ENCODE data around the gene SCGB1D4.

SCGB1D4 gene

GRCh38 chr11:62309991-62310390 is 11.1 kb upstream of the SCGB1D4 start:
- H3K79me2 ChIP-seq (ENCODE audit: insufficient read depth, low read length), result no peaks in the 10 kb centered on the region
- no peak overlapping the region for H3K4me2 ChIP-seq (ENCODE audit: low read length)
- H3K4me1 ChIP-seq (ENCODE audit: insufficient read depth, low read length, severe bottlenecking), result no peaks in the 10 kb centered on the region
- H3K9me3 ChIP-seq (ENCODE audit: low read length), result no peaks in the 10 kb centered on the region
- no peak overlapping the region for H3K27ac ChIP-seq (ENCODE audit: low read depth, low read length, poor library complexity, severe bottlenecking)
- no peak overlapping the region for H3K9ac ChIP-seq (ENCODE audit: low read length)
- H3K9me2 ChIP-seq (ENCODE audit: low read depth, low read length), result no peaks in the 10 kb centered on the region
- TF ChIP-seq EZH2 (IDR thresholded peaks at IDR 0.05; ENCODE audit: borderline replicate concordance, low read length) (no peak), CTCF (IDR thresholded peaks at IDR 0.05; ENCODE audit: low read length) (no peak)
- no peak overlapping the region for H2AFZ ChIP-seq (ENCODE audit: low read length)
- H3K4me3 ChIP-seq (ENCODE audit: low read depth, low read length, poor library complexity, severe bottlenecking), result no peak overlapping the region
- no peaks in the 10 kb centered on the region for H4K20me1 ChIP-seq (ENCODE audit: insufficient read depth, low read length)
- H3K27me3 ChIP-seq (ENCODE audit: insufficient read depth, low read length), result no peaks in the 10 kb centered on the region
- no peaks in the 10 kb centered on the region for H3F3A ChIP-seq (ENCODE audit: insufficient read depth, low read length)
- H3K36me3 ChIP-seq (ENCODE audit: insufficient read depth, low read length), result no peaks in the 10 kb centered on the region

- Histone ChIP-seq H3K79me2 (ENCODE audit: insufficient read depth, low read length) (no peaks in the 10 kb centered on the region), H3K27me3 (ENCODE audit: insufficient read depth, low read length) (no peaks in the 10 kb centered on the region), H3K9ac (ENCODE audit: low read length) (no peak overlapping the region), H3K9me2 (ENCODE audit: low read depth, low read length) (no peaks in the 10 kb centered on the region), H3F3A (ENCODE audit: insufficient read depth, low read length) (no peaks in the 10 kb centered on the region), H3K27ac (ENCODE audit: low read depth, low read length, poor library complexity, severe bottlenecking) (no peak overlapping the region), H3K36me3 (ENCODE audit: insufficient read depth, low read length) (no peaks in the 10 kb centered on the region), H3K4me2 (ENCODE audit: low read length) (no peak overlapping the region), H3K4me3 (ENCODE audit: low read depth, low read length, poor library complexity, severe bottlenecking) (no peak overlapping the region), H2AFZ (ENCODE audit: low read length) (no peak overlapping the region), H3K9me3 (ENCODE audit: low read length) (no peaks in the 10 kb centered on the region), H4K20me1 (ENCODE audit: insufficient read depth, low read length) (no peaks in the 10 kb centered on the region), H3K4me1 (ENCODE audit: insufficient read depth, low read length, severe bottlenecking) (no peaks in the 10 kb centered on the region)
- TF ChIP-seq EZH2 (IDR thresholded peaks at IDR 0.05; ENCODE audit: borderline replicate concordance, low read length) (no peak), CTCF (IDR thresholded peaks at IDR 0.05; ENCODE audit: low read length) (no peak)
Observed at GRCh38 chr11:62307950-62308349, 9.1 kb upstream of the SCGB1D4 start.

GRCh38 chr11:62306227-62306626 is 7.4 kb upstream of the SCGB1D4 start:
- Histone ChIP-seq H3K9me2 (ENCODE audit: low read depth, low read length) (no peaks in the 10 kb centered on the region), H2AFZ (ENCODE audit: low read length) (no peak overlapping the region), H3F3A (ENCODE audit: insufficient read depth, low read length) (no peaks in the 10 kb centered on the region), H3K4me1 (ENCODE audit: insufficient read depth, low read length, severe bottlenecking) (no peaks in the 10 kb centered on the region), H3K4me3 (ENCODE audit: low read depth, low read length, poor library complexity, severe bottlenecking) (no peak overlapping the region), H3K9ac (ENCODE audit: low read length) (no peak overlapping the region), H3K27me3 (ENCODE audit: insufficient read depth, low read length) (no peaks in the 10 kb centered on the region), H3K9me3 (ENCODE audit: low read length) (no peaks in the 10 kb centered on the region), H3K79me2 (ENCODE audit: insufficient read depth, low read length) (no peaks in the 10 kb centered on the region), H3K27ac (ENCODE audit: low read depth, low read length, poor library complexity, severe bottlenecking) (no peak overlapping the region), H3K36me3 (ENCODE audit: insufficient read depth, low read length) (no peaks in the 10 kb centered on the region), H4K20me1 (ENCODE audit: insufficient read depth, low read length) (no peaks in the 10 kb centered on the region), H3K4me2 (ENCODE audit: low read length) (no peak overlapping the region)
- no peak for TF ChIP-seq CTCF (IDR thresholded peaks at IDR 0.05; ENCODE audit: low read length)
- TF ChIP-seq EZH2 (IDR thresholded peaks at IDR 0.05; ENCODE audit: borderline replicate concordance, low read length), result no peak

Measured in OCI-LY1 (cell line).